SU-DHL-6 (cell line): ENCODE measurements around the gene TSPYL1.
"Not testable (repeated sequence)": the region's sequence is repeated elsewhere in the genome, so short reads cannot be mapped to it uniquely, and the experiment has no call there.

Experiments used
- H2AFZ ChIP-seq: fragments of 200-600 bp; sonication (generic); 2 replicates; pipeline ENCODE4 v1.6.1; 2014; ENCODE audit warnings: low read depth, mild to moderate bottlenecking, moderate library complexity, mixed read lengths, antibody characterized with exemption, low read length; ENCODE audit not compliant: severe bottlenecking
- H3F3A ChIP-seq: fragments of 200-600 bp; shearing (Covaris generic); 2 replicates; pipeline ENCODE4 v1.6.0; 2016; ENCODE audit warnings: antibody characterized with exemption, mild to moderate bottlenecking; ENCODE audit not compliant: insufficient read depth
- H3K27ac ChIP-seq: fragments of 200-600 bp; sonication (generic); 2 replicates; pipeline ENCODE4 v1.5.1; 2016; ENCODE audit warnings: low read depth, mild to moderate bottlenecking, low read length, moderate library complexity, mixed read lengths
- H3K27me3 ChIP-seq: fragments of 200-600 bp; sonication (generic), shearing (Covaris generic); 2 replicates; pipeline ENCODE4 v1.6.0; 2014; ENCODE audit warnings: mild to moderate bottlenecking, low read length
- H3K36me3 ChIP-seq: fragments of 200-600 bp; sonication (generic); 2 replicates; pipeline ENCODE4 v1.6.1; 2014; ENCODE audit warnings: mild to moderate bottlenecking, low read length, mixed read lengths
- H3K4me2 ChIP-seq: fragments of 300-600, 200-600 bp; shearing (Covaris generic), sonication (generic); 2 replicates; pipeline ENCODE4 v1.6.0; 2014; ENCODE audit warnings: low read length, low read depth, mild to moderate bottlenecking; ENCODE audit not compliant: poor library complexity, severe bottlenecking
- H3K4me3 ChIP-seq: fragments of 200-600 bp; sonication (generic); 2 replicates; pipeline ENCODE4 v1.5.1; 2014; ENCODE audit warnings: antibody characterized with exemption, low read length, mild to moderate bottlenecking, mixed read lengths; ENCODE audit not compliant: insufficient read depth, poor library complexity, severe bottlenecking
- H3K79me2 ChIP-seq: fragments of 200-600 bp; sonication (generic); 2 replicates; pipeline ENCODE4 v1.6.1; 2014; ENCODE audit warnings: mild to moderate bottlenecking, low read length, moderate library complexity; ENCODE audit not compliant: insufficient read depth
- H3K9ac ChIP-seq: fragments of 200-600 bp; sonication (generic); 2 replicates; pipeline ENCODE4 v1.7.0; 2014; ENCODE audit warnings: mild to moderate bottlenecking, low read length
- H3K9me2 ChIP-seq: fragments of 200-600 bp; sonication (generic); replicated peaks from 2 replicates; pipeline ENCODE4 v1.6.1; 2014; ENCODE audit warnings: low read length; ENCODE audit not compliant: insufficient read depth
- H3K9me3 ChIP-seq: fragments of 200-600 bp; sonication (generic); 2 replicates; pipeline ENCODE4 v1.6.1; 2014; ENCODE audit warnings: low read length, mixed read lengths; ENCODE audit not compliant: insufficient read depth
- H4K20me1 ChIP-seq: fragments of 200-600 bp; sonication (generic); 2 replicates; pipeline ENCODE4 v1.6.1; 2014; ENCODE audit warnings: low read depth, mild to moderate bottlenecking, antibody characterized with exemption, low read length, moderate library complexity, mixed read lengths
- CTCF ChIP-seq: fragments of 200-600 bp; sonication (generic); IDR thresholded peaks from one replicate; pipeline ENCODE4 v1.5.1; 2017; ENCODE audit warnings: antibody characterized with exemption, mild to moderate bottlenecking, low read length, moderate library complexity; ENCODE audit not compliant: insufficient read depth, poor library complexity, severe bottlenecking
- EZH2phosphoT487 ChIP-seq: fragments of 200-600 bp; sonication (generic), shearing (Covaris generic); conservative IDR thresholded peaks from 2 replicates; pipeline ENCODE4 v1.6.1; 2018; ENCODE audit warnings: mild to moderate bottlenecking, antibody characterized with exemption, low read length, moderate library complexity, mixed read lengths

TSPYL1 gene

GRCh38 chr6:116323863-116324262, 44.1 kb upstream of the TSPYL1 start:
- H3K36me3 ChIP-seq = no peaks in the 10 kb centered on the region
- TF ChIP-seq CTCF = no peak
- no peak for TF ChIP-seq EZH2phosphoT487
- H3K9me3 ChIP-seq = no peaks in the 10 kb centered on the region
- no peaks in the 10 kb centered on the region for H3K79me2 ChIP-seq
- no peaks in the 10 kb centered on the region for H3F3A ChIP-seq
- no peak overlapping the region for H3K4me3 ChIP-seq
- no peak overlapping the region for H3K9ac ChIP-seq
- H2AFZ ChIP-seq = no peak overlapping the region
- no peaks in the 10 kb centered on the region for H3K27me3 ChIP-seq
- H3K27ac ChIP-seq = no peak overlapping the region
- no peaks in the 10 kb centered on the region for H4K20me1 ChIP-seq
- H3K4me2 ChIP-seq = no peak overlapping the region
- H3K9me2 ChIP-seq = no peaks in the 10 kb centered on the region

- not testable (repeated sequence) for H3K79me2 ChIP-seq, H2AFZ ChIP-seq, H3K27me3 ChIP-seq, H3K4me2 ChIP-seq, H3K27ac ChIP-seq, H4K20me1 ChIP-seq, H3K9me2 ChIP-seq, H3K36me3 ChIP-seq, H3K9me3 ChIP-seq, H3F3A ChIP-seq, H3K4me3 ChIP-seq, H3K9ac ChIP-seq
These were observed 42.2 kb upstream of the TSPYL1 start for GRCh38 chr6:116321933-116322332.

- H3K9me3 ChIP-seq = no peaks in the 10 kb centered on the region
- H3K4me3 ChIP-seq = no peak overlapping the region
- H3K27ac ChIP-seq = no peak overlapping the region
- H3K79me2 ChIP-seq = no peaks in the 10 kb centered on the region
- H3K9ac ChIP-seq = no peak overlapping the region
- H3K9me2 ChIP-seq = no peaks in the 10 kb centered on the region
- TF ChIP-seq CTCF (no peak), EZH2phosphoT487 (no peak)
- no peak overlapping the region for H2AFZ ChIP-seq
- H3K4me2 ChIP-seq = no peak overlapping the region
- no peaks in the 10 kb centered on the region for H3K36me3 ChIP-seq
- H3F3A ChIP-seq = no peaks in the 10 kb centered on the region
- no peaks in the 10 kb centered on the region for H4K20me1 ChIP-seq
- no peaks in the 10 kb centered on the region for H3K27me3 ChIP-seq
These were observed 37.2 kb upstream of the TSPYL1 start for GRCh38 chr6:116316772-116317467.

GRCh38 chr6:116314878-116315277, 35.1 kb upstream of the TSPYL1 start:
- H3K4me2 ChIP-seq = no peak overlapping the region
- no peaks in the 10 kb centered on the region for H3F3A ChIP-seq
- H3K9me2 ChIP-seq = no peaks in the 10 kb centered on the region
- H3K36me3 ChIP-seq = no peaks in the 10 kb centered on the region
- H3K79me2 ChIP-seq = no peaks in the 10 kb centered on the region
- no peaks in the 10 kb centered on the region for H3K27me3 ChIP-seq
- TF ChIP-seq EZH2phosphoT487 (no peak), CTCF (no peak)
- H3K9ac ChIP-seq = no peak overlapping the region
- H2AFZ ChIP-seq = no peak overlapping the region
- H3K4me3 ChIP-seq = no peak overlapping the region
- H4K20me1 ChIP-seq = no peaks in the 10 kb centered on the region
- no peak overlapping the region for H3K27ac ChIP-seq
- H3K9me3 ChIP-seq = no peaks in the 10 kb centered on the region
